GM19035 (cell line): Measurements from ENCODE around the gene ARL16.

Experiments used
- ATAC-seq: cut with Tn5 transposase; IDR thresholded peaks from one replicate; pipeline ENCODE4 v1.9.1; 2021; ENCODE audit not compliant: unreplicated experiment

ARL16 gene

DNA sequence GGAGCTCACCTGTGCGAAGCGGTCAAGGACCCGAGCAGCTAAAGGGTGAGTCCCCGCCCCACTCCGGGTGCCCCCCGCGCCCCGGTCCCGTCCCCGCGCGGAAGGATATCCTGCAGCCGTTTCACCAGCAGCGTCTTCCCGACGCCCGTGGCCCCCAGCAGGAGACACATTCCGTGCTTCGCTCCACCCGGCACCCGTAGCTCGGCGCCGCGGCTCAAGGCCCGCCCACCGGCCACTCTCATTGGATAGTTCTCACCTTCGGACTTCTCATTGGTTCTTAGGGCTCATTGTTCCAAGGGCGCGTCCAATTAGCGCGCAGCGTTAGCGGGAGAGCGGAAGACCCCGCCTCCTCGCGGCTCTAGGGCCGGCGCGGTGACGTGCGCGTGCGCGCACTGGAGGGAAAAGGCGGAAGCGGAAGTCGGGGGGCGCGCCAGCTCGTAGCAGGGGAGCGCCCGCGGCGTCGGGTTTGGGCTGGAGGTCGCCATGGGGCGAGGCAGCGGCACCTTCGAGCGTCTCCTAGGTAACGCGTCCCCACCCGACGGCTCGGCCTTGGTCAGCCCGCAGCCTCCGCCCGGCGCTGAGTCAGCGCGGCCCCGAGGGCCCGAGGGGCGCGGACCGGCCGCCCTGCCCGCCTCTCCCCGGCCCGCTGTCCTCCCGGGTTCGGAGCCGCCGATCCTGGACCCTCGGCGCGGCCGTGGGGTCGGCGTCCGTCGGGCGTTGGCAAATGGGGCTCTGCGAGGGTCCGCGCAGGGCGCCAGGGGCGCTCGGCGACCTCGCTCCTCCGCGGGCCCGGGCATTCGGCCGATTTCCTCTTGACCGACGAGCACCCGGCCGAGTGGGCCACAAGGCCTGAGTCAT is at the start of gene ARL16, which contains the start of gene HGS:
Gene ARL16, minus strand, starts transcription at position 214 of the 858 bp plus-strand sequence. Its CDS starts 44 bp downstream, at position 170.
Gene HGS, plus strand, starts transcription at position 428 of the 858 bp plus-strand sequence. Its CDS starts 56 bp downstream, at position 484.
- peak; percentile 95 for ATAC-seq

DNA sequence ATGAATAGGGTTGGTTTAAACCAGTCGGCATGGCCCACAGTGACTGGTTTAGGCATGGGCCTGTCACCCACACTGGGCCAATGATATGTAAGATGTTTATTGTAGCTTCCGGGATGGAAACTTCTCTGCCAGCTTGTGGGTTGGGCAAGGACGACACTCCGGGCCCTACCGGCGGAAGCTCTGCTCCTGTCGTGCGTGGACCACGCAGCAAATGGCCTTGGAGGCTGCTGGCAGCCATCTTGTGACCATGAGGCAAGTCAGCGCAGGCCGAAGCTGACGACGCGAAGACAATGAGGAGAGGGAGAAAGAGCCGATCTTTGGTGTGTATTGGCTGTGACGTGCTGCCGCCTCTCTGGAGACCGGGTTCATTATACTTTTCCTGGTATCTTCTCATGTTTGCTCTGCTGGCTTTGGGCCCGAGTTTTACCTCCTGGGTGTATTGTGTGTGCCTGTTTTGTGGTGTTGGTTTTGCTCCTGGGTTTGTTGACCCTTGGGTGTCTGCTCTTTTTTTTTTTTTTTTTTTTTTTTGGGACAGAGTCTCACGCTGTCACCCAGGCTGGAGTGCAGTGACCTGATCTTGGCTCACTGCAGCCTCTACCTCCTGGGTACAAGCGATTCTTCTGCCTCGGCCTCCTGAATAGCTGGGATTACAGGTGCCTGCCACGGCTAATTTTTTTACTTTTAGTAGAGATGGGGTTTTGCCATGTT is 43.9 kb upstream of the ARL16 start:
- ATAC-seq = no peak

DNA sequence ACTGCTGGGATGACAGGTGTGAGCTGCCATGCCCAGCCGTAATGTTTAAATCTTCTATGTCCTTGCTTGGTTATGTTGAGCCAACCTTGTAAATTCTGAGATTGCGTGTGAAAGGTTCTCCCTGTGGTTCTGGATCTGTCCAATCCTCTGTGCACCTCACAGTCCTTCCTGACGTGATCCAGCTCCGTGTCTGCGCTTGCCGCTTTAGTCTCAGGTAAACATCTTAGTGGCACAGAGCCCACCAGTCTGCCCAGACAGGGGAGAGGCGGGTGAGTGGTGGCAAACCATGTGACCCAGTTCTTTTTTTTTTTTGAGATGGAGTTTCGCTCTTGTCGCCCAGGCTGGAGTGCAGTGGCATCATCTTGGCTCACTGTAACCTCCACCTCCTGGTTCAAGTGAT is 42.4 kb upstream of the ARL16 start:
- ATAC-seq = no peak

GRCh38 chr17:81725439-81725838 is 41.8 kb upstream of the ARL16 start:
- ATAC-seq = no peak

DNA sequence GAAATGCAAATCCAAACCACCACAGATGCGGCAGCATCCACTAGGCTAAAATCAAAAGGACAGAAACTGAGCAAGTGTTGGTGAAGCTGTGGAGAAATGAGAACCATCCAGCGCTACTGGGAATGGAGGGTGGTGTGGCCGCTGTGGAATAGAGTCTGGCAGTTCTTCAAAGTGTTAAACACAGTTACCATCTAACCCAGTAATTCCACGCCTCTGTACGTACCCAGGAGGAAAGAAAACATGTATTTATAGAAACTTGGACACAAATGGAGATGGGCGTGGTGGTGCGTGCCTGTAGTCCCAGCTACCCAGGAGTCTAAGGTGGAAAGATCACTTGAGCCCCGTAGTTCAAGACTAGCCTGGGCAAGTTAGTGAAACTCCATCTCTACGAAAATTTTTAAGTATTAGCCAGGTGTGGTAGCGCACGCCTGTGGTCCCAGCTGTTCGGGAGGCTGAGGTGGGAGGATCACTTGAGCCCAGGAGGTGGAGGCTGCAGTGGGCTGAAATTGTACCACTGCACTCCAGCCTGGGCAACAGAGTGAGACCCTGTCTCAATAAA is 40.1 kb upstream of the ARL16 start:
- no peak for ATAC-seq

DNA sequence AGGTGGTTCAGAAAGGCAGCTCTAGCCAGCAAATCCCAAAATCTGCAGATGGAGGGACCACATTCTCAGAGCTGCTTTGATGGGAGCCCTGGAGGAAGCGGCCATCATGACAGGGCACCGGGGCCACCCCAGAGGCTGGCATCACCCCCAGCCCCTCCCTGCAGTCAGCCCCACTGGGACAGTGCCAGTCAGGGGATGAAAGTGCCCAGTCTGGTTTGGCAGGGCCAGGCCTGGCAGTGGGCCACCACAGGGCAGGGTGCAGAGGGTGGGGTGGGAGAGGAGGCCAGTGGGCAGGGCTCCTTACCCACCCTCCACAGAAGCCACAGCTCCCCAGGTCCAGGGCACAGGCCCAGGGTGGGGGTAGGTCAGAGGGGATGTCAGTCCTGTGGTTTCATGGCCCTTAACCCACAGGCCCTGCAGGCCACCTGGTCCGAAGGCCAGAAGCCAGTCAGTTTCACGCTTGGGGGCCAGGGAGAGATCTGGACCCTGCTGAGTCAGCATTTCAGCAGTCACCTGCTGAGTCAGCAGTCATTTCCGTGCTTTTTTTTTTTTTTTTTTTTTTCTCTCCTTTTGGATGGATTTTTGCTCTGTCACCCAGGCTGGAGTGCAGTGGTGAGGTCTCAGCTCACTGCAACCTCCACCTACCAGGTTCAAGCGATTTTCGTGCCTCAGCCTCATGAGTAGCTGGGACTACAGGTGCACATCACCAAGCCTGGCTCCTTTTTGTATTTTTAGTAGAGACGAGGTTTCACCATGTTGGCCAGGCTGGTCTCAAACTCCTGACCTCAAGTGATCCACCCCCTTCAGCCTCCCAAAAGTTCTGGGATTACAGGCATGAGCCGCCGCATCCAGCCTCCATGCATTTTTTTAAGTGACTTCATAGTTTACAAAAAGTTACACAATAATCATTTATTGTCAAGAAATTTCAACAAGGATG is 38.9 kb upstream of the ARL16 start:
- no peak for ATAC-seq

- ATAC-seq = no peak
Observed at GRCh38 chr17:81720267-81721071, 36.9 kb upstream of the ARL16 start.

GRCh38 chr17:81719410-81720266 is 36.0 kb upstream of the ARL16 start:
- ATAC-seq = no peak

DNA sequence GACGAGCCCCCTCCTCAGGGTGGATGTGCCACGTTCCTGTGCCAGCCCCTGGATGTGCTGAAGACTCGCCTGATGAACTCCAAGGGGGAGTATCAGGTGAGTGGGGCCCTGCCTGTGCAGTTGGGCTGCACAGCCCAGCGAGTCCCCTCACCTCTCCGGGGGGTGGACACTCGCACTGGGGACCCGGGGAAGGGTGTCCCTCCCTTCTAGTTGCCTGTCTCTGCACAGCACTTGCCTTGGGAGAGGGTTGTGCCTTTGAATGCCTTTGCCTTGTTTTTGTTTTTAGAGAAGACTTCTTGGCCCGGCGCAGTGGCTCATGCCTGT is 34.1 kb upstream of the ARL16 start:
- ATAC-seq = no peak

DNA sequence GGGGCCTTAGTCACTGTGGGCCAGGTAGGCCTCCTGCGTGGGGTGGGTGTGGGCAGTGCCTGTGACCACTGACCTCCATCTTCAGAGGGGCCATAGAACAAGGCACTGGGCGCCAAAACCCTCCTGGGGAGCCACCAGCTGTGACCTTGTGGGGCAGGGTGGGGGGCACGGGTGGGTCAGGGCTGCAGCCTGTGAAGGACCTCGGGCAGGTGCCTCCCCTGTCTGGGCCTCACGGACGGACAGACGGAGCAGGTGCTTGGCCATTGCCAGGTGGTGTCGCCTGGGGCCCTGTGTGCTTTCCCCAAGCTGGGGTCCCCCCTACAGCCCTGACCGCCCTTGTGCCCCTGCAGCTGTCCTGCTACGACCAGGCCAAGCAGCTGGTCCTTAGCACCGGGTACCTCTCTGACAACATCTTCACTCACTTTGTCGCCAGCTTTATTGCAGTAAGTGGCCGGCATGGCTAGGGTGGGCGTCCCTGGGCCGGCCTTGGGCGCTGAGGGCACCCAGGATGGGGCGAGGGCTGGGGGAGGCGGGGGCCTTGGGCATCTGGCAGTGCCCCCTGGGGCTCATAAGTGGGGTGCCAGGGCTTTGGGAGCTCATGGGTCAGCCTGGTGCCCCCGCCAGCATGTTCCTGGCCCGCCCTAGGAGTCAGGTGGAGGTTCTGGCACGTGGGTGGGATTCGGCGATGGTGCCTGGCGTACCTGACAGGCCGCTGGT is 33.6 kb upstream of the ARL16 start:
- no peak for ATAC-seq

DNA sequence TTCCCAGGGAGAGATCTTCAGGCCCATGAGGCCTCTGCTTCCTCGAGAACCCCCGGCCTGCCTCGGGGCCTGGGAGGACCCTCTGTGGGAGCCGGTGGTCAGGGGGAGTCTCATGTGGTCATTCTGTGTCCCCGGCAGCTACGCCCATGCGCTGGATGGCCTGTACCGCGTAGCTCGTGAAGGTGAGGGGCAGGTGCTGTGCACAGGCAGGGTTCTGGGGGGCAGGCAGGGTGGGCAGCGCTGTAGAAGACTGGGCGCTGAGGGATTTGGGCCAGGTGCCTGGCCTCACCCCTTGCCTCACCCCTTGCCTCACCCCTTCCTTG is 33.0 kb upstream of the ARL16 start:
- ATAC-seq = no peak

DNA sequence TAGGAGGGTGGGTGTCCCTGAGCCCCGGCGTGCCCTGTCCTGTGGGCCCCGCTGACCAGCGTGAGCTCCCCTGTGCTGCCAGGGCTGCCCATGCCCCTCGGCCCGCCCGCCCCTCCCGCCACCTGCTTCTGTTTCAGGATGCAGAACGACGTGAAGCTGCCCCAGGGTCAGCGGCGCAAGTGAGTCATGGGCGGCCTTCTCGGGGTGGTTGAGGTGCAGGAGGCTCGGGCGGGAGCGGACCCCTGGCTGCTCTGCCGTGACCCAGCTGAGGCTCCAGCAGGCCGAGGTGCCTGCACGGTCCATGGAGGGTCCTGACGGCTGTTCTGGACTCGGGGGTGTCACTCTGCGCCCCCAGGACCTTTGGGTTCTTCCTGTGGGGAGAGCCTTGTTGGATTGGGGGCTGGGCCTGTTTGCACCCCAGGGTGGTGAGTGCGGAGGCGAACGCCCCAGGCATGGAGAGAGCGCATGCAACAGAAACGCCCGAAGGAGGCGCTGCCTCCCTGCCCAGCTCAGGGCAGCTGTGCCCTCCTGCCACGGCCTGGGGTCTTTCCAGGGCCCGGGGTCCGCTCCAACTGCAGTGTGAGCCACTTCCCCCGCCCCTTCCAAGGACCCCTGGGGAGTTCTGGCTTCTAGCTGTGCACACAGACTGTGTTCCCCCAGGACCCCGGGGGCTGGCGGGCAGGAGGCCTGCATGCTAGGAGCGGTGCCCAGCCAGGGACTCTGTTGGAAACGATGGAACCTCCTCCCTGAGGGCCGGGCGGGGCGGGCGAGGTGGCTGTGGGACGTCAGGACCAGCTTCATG is 32.5 kb upstream of the ARL16 start:
- ATAC-seq = no peak

- ATAC-seq = no peak
Observed at GRCh38 chr17:81715107-81715871, 31.7 kb upstream of the ARL16 start.

GRCh38 chr17:81714412-81715106 is 31.0 kb upstream of the ARL16 start:
- ATAC-seq = no peak

DNA sequence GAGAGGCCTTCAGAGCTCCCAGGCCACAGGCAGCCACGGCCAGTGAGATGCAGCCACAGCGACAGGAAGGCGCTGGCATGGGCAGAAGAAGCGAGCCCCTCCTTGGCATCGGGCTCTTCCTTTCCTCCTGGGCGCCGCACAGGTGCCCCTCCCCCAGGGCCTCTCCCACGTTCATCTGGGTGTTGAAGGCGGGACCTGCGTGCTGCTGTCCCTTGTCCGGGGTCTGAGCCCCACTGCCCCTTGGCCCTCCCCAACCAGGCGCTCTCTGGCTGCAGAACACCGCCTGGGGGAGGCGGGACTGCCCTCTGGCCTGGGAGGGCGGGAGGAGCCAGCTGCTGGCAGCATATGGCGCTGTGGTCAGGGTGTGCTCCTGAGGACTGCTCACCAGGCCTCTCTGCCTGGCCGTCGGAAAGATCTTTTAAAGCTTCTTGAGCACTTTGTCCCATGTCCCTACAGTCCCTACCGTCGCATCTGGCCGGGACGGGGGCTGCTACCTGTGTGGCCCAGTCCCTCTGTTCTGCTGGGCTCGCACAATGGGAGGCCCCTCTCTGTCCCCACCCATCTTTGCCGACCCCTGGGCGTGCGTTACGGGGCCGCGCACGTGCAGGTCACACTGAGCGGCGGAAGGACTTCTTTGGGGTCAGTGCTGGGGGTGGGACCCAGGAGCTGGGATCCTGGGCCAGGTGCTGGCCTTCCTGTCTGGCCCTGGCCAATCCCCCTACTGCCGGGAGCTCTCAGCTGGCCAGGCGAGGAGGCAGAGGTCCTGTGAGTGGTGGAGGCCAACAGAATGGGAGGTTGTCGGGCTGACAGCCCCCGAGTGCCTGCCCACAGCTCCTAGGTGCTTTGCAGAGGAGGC is 30.2 kb upstream of the ARL16 start:
- ATAC-seq = no peak
